Measurements from ENCODE around the gene BTBD9.
"Not testable (repeated sequence)": the region's sequence is repeated elsewhere in the genome, so short reads cannot be mapped to it uniquely, and the experiment has no call there.

Gene BTBD9

GRCh38 chr6:38436726-38437465 is 202.8 kb downstream of the BTBD9 start:
- H3K4me3 ChIP-seq = no peak overlapping the region
- no peak for TF ChIP-seq POLR2AphosphoS5 (IDR thresholded peaks at IDR 0.05; ENCODE audit: borderline replicate concordance, low read depth, low read length)
- TF ChIP-seq EZH2 (IDR thresholded peaks at IDR 0.05) = no peak
- no peak for TF ChIP-seq FOXP2 (optimal IDR thresholded peaks at IDR 0.05; ENCODE audit: control extremely low read depth, extremely low read length, insufficient read depth)
- H3K36me3 ChIP-seq (ENCODE audit: insufficient read depth, low read length) = no peaks in the 10 kb centered on the region
- no peak overlapping the region for H3K27ac ChIP-seq
- no peak overlapping the region for H3K9ac ChIP-seq (ENCODE audit: insufficient read length)
- H3K9me3 ChIP-seq (ENCODE audit: low read depth, low read length) = no peaks in the 10 kb centered on the region
- no peak for DNase-seq (ENCODE audit: low read depth, low spot score)

DNA sequence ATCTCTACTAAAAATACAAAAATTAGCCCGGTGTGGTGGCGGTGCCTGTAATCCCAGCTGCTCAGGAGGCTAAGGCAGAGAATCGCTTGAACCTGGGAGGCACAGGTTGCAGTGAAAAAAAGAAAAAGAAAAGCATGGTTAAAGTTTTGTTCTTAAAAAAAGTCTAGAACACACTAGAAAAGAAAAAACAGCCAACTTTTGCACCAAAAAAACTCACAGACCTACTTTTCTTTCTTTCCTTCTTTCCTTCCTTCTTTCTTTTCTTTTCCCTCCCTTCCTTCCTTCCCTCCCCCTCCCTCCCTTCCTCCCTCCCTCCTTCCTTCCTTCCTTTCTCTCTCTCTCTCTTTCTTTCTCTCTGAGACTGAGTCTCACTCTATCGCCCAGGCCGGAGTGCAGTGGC is 204.4 kb downstream of the BTBD9 start:
- Histone ChIP-seq H3K9me3 (ENCODE audit: low read depth, low read length) (no peaks in the 10 kb centered on the region), H3K9ac (ENCODE audit: insufficient read length) (no peak overlapping the region), H3K4me3 (no peak overlapping the region), H3K36me3 (ENCODE audit: insufficient read depth, low read length) (no peaks in the 10 kb centered on the region), H3K27ac (no peak overlapping the region)
- DNase-seq (ENCODE audit: low read depth, low spot score) = no peak
- TF ChIP-seq EZH2 (IDR thresholded peaks at IDR 0.05) (no peak), FOXP2 (optimal IDR thresholded peaks at IDR 0.05; ENCODE audit: control extremely low read depth, extremely low read length, insufficient read depth) (no peak), POLR2AphosphoS5 (IDR thresholded peaks at IDR 0.05; ENCODE audit: borderline replicate concordance, low read depth, low read length) (no peak)

DNA sequence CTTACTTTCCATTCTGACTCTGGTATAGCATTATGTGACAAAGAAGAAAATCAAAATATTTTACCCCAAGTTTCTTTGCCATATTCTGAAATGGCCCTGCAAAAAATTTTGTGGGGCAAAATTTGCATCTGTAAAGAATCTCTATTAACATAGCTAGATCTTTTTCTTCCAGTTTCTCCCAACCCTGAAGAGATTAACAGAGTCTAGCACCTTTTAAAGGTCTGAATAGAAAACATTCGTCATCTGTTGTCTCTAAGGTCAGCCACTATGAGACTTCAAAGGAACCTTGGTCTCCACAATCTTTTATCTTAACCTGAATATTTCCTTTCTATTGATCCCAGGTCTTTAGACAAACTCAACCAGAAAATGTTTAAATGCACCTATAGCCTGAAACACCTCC is 205.7 kb downstream of the BTBD9 start:
- TF ChIP-seq FOXP2 (optimal IDR thresholded peaks at IDR 0.05; ENCODE audit: control extremely low read depth, extremely low read length, insufficient read depth) = no peak
- no peak for DNase-seq (ENCODE audit: low read depth, low spot score)
- no peak overlapping the region for H3K27ac ChIP-seq
- H3K9ac ChIP-seq (ENCODE audit: insufficient read length) = no peak overlapping the region
- no peaks in the 10 kb centered on the region for H3K9me3 ChIP-seq (ENCODE audit: low read depth, low read length)
- H3K36me3 ChIP-seq (ENCODE audit: insufficient read depth, low read length) = no peaks in the 10 kb centered on the region
- no peak overlapping the region for H3K4me3 ChIP-seq

DNA sequence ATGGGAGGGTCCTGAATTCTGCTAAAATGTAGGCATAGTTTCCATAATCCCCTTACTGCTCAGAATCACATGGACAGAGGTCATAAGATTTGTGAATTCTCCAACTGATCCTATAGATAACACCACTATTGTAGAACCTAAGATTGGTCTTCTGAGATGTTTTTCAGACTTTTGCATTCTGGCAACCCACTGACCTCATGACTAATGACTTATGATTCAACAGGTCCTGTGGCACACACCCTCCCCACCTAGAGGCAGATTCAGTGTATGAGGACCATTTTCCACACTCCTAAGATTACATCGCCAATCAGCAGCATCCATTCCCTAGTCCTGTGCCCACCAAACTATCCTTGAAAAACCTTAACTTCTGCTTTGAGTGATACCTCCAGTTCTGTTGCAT is 207.2 kb downstream of the BTBD9 start:
- TF ChIP-seq FOXP2 (optimal IDR thresholded peaks at IDR 0.05; ENCODE audit: control extremely low read depth, extremely low read length, insufficient read depth) (no peak), POLR2AphosphoS5 (IDR thresholded peaks at IDR 0.05; ENCODE audit: borderline replicate concordance, low read depth, low read length) (no peak), EZH2 (IDR thresholded peaks at IDR 0.05) (no peak)
- H3K27ac ChIP-seq = no peak overlapping the region
- no peak overlapping the region for H3K9ac ChIP-seq (ENCODE audit: insufficient read length)
- no peaks in the 10 kb centered on the region for H3K9me3 ChIP-seq (ENCODE audit: low read depth, low read length)
- no peaks in the 10 kb centered on the region for H3K36me3 ChIP-seq (ENCODE audit: insufficient read depth, low read length)
- no peak for DNase-seq (ENCODE audit: low read depth, low spot score)
- H3K4me3 ChIP-seq = no peak overlapping the region

DNA sequence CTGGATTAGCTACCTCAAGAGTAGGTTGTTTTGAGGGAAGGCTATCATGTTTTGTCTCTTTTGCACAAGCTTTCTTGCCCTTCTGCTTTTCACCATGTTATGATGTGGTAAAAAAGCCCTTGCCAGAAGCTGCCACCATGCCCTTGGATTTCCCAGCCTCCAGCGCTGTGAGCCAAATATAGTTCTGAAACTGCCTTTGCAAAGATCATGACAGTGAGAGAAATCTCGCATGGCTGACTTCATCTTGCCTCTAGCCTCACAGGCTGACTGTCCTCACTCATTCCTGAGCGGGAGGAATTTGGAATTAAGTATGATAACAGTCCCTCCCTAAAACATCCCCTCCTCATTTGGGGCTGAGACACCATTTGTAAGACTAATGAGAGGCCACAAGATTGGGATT is 207.7 kb downstream of the BTBD9 start:
- Histone ChIP-seq H3K9ac (ENCODE audit: insufficient read length) (no peak overlapping the region), H3K27ac (no peak overlapping the region), H3K9me3 (ENCODE audit: low read depth, low read length) (no peaks in the 10 kb centered on the region), H3K36me3 (ENCODE audit: insufficient read depth, low read length) (no peaks in the 10 kb centered on the region), H3K4me3 (no peak overlapping the region)
- no peak for DNase-seq (ENCODE audit: low read depth, low spot score)
- no peak for TF ChIP-seq POLR2AphosphoS5 (IDR thresholded peaks at IDR 0.05; ENCODE audit: borderline replicate concordance, low read depth, low read length)
- TF ChIP-seq EZH2 (IDR thresholded peaks at IDR 0.05) = no peak
- TF ChIP-seq FOXP2 (optimal IDR thresholded peaks at IDR 0.05; ENCODE audit: control extremely low read depth, extremely low read length, insufficient read depth) = no peak

DNA sequence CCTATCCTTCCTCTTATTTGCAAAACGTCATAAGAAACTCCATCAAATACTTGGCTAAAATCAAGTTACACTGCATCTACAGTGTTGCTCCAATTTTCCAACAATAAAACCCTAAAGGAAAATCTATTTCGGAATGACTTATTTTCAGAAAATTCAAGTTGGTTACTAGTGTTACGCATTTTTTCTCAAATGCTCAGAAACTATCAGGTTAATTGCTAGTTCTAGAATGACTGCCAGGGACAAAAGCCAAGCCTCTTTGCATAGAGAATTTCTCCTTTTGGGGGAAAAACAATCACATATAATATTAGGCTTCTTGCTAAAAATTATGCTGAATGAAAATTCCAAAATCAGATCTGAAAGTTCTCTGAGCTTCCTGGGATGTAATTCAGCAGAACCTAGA is 210.2 kb downstream of the BTBD9 start:
- Histone ChIP-seq H3K9me3 (ENCODE audit: low read depth, low read length) (no peaks in the 10 kb centered on the region), H3K4me3 (no peak overlapping the region), H3K36me3 (ENCODE audit: insufficient read depth, low read length) (no peaks in the 10 kb centered on the region), H3K9ac (ENCODE audit: insufficient read length) (no peak overlapping the region), H3K27ac (no peak overlapping the region)
- no peak for DNase-seq (ENCODE audit: low read depth, low spot score)
- no peak for TF ChIP-seq EZH2 (IDR thresholded peaks at IDR 0.05)
- no peak for TF ChIP-seq POLR2AphosphoS5 (IDR thresholded peaks at IDR 0.05; ENCODE audit: borderline replicate concordance, low read depth, low read length)
- TF ChIP-seq FOXP2 (optimal IDR thresholded peaks at IDR 0.05; ENCODE audit: control extremely low read depth, extremely low read length, insufficient read depth) = no peak

DNA sequence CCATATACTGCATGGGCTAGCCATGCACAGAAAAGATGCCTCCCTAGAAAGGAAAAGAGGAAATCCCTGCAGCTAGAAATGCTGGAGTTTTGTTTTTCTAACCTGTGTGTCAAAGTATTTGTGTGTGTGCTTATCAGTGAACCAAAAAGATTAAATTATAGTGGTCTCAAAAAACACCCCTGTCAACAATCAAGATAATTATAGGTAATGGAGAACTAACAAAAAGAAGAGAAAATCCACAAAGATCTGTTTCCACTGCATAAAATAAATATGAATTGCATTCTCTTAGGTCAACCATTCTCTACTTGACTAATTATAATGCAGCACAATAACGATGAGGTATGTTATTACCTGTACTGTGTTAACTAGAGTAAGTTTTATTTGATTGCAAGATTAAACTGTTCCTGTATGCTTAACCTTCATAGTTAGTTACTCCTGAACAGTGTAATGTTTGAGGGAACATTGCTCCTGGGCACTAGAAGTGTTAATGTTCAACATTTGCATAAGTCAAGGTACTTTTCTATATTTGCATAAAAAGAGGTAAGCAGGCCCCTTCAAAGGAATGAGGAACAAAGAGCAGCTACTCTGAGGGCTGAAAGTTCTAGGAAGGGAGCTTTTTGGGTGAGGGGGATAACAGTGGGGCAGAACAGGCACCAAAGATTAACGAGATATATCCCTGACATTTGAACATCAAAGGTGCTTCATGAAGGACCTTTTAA is 212.1 kb downstream of the BTBD9 start:
- H3K9me3 ChIP-seq (ENCODE audit: low read depth, low read length) = no peaks in the 10 kb centered on the region
- no peak overlapping the region for H3K4me3 ChIP-seq
- no peaks in the 10 kb centered on the region for H3K36me3 ChIP-seq (ENCODE audit: insufficient read depth, low read length)
- no peak overlapping the region for H3K9ac ChIP-seq (ENCODE audit: insufficient read length)
- no peak for DNase-seq (ENCODE audit: low read depth, low spot score)
- no peak for TF ChIP-seq FOXP2 (optimal IDR thresholded peaks at IDR 0.05; ENCODE audit: control extremely low read depth, extremely low read length, insufficient read depth)
- no peak for TF ChIP-seq POLR2AphosphoS5 (IDR thresholded peaks at IDR 0.05; ENCODE audit: borderline replicate concordance, low read depth, low read length)
- no peak for TF ChIP-seq EZH2 (IDR thresholded peaks at IDR 0.05)
- H3K27ac ChIP-seq = no peak overlapping the region

- not testable (repeated sequence) for H3K4me3 ChIP-seq
Observed at GRCh38 chr6:38425788-38426488, 213.8 kb downstream of the BTBD9 start.

More at GRCh38 chr6:38425788-38426488, 213.8 kb downstream of the BTBD9 start:
- DNase-seq (ENCODE audit: low read depth, low spot score); H3K9ac ChIP-seq (ENCODE audit: insufficient read length); H3K27ac ChIP-seq; H3K9me3 ChIP-seq (ENCODE audit: low read depth, low read length); H3K36me3 ChIP-seq (ENCODE audit: insufficient read depth, low read length): not testable (repeated sequence)
